ENCODE results near the gene TOR2A.

The TOR2A gene

GRCh38 chr9:127698985-127699670, 36.0 kb downstream of the TOR2A start:
- DNase-seq (ENCODE audit: low spot score), result peak; percentile 91

DNA sequence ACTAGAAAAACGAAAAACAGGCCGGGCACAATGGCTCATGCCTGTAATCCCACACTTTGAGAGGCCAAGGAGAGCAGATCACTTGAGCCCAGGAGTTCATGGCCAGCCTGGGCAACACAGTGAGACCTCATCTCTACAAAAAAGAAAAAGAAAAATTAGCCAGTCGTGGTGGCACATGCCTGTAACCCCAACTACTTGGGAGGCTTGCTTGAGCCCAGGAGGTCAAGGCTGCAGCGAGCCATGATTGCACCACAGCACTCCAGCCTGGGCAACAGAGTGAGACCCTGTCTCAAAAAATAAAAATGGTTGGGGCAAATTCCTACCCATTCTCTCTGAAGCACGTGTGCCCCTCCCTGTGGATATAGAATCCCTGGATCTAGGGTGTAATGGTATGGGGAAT, 36.7 kb downstream of the TOR2A start:
- DNase-seq (ENCODE audit: low spot score), result no peak

- DNase-seq (ENCODE audit: low spot score), result no peak
Observed at GRCh38 chr9:127697575-127697974, 37.5 kb downstream of the TOR2A start.

- no peak for DNase-seq (ENCODE audit: low spot score)
Observed at GRCh38 chr9:127694890-127695720, 40.0 kb downstream of the TOR2A start.

DNA sequence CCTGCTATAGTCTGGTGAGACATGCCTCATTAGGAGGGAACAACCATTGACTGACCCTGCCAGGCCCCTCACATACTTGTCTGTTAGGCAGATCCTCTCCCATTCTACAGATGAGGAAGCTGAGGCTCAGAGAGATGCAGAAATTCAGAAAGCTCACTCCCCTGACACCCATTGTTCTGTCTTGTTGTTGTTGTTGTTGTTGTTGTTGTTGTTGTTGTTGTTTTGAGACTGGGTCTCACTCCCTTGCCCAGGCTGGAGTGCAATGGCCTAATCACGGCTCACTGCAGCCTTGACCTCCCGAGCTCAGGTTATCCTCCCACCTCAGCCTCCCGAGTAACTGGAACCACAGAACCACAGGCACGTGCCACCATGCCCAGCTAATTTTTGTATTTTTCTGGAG, 41.4 kb downstream of the TOR2A start:
- DNase-seq (ENCODE audit: low spot score), result no peak

- DNase-seq (ENCODE audit: low spot score), result no peak
Observed at GRCh38 chr9:127693143-127693542, 42.0 kb downstream of the TOR2A start.

GRCh38 chr9:127692071-127692470, 43.0 kb downstream of the TOR2A start:
- no peak for DNase-seq (ENCODE audit: low spot score)

DNA sequence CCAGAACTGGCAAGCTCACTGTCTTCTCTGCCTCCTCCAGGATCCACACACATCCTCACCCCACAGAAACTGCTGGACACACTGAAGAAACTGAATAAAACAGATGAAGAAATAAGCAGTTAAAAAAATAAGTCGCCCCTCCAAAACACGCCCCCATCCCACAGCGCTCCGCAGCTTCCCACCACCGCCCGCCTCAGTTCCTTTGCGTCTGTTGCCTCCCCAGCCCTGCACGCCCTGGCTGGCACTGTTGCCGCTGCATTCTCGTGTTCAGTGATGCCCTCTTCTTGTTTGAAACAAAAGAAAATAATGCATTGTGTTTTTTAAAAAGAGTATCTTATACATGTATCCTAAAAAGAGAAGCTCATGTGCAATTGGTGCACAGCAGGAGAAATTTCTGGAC, 44.4 kb downstream of the TOR2A start:
- no peak for DNase-seq (ENCODE audit: low spot score)

DNA sequence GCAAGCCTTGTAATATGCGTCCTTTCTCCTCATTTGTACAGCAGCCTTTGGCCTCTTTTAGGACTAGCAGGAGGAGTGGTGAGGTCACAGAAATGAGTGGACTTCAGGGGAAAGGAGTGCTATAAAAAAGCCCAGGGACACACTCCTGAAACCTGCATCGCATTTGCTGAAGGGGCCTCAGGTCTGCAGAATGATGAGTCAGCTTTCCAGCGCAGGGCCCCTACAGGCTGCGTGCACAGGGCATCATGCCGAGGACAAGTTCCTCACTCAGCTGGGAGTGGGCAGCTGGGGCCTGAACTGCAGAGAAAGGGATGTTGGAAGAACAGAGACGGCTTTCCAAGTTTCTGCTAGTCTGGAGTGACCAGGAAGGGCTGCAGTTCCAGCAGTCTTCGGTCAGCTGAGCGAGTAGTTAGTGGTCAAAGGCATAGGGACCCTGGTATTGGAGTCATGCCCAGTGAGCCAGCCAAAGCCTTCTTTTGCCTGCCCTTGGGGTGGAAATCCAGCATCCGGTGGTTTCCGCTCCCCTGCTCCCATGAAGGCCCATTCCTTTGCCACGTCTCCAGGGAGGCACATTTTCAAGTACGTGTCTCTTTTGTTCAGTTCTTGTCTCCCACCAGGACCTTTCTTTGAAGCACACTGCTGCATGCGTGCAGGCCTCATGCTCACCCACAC, 45.6 kb downstream of the TOR2A start:
- DNase-seq (ENCODE audit: low spot score), result no peak

DNA sequence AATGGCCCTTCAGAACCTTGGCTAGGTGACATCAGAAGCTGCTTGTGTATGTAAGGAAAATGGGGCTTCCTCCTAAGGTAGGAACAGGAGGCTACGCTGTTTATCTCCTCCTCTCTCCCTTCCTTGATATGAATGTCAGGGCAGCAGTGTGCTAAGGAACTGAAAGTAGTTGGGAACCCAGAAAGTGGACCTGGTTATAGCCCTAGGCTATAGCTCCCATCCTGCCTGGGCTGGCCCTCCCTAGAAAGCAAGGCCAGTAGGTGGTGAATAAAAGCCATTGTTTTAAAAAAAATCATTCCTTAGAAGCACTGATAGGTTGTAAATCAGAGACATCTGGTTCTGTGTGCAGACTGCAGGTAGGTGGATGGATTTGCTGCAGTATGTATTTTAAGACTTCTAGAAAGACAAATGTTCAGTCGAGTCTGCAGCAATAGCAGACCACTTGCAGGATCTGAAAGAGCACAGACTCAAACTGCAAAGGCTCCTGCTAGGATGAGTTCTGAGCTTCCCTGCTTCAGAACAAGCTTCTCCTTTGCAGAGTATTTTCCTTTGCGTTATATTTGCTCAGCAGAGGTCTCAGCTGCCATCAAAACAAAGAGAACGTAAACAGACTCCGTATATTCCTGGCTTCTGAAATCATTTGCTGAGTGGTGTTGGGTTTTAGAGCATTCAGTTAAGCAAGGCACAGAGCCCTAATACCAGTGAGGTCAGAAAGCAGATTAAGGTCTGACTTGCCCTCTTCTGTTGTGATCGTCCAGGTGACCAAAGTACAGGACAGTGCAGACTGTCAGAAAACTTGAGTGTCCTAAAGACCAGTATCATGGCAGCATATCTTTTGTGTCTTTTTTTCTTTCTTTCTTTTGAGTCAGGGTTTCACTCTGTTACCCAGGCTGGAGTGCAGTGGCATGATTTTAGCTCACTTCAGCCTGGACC, 48.4 kb downstream of the TOR2A start:
- no peak for DNase-seq (ENCODE audit: low spot score)

DNA sequence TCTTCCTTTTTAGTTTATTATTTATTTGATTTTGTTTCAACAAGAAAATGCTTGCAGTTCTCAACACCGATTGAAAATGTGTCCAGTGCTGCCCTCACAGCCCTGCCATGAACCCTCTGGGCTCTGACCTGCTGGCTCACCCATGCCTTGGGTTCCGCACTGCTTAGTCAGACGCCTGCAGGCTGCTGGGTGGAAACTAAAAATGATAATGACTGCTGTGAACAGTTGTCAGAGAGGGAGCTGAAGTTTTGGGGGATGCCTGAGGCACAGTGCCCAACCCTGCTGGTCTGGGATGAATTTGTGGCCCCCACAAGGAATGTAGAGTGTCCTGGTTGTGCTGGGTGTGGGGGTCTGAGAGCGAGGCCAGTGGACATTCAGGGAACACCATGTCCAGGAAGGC, 50.5 kb downstream of the TOR2A start:
- DNase-seq (ENCODE audit: low spot score), result no peak

DNA sequence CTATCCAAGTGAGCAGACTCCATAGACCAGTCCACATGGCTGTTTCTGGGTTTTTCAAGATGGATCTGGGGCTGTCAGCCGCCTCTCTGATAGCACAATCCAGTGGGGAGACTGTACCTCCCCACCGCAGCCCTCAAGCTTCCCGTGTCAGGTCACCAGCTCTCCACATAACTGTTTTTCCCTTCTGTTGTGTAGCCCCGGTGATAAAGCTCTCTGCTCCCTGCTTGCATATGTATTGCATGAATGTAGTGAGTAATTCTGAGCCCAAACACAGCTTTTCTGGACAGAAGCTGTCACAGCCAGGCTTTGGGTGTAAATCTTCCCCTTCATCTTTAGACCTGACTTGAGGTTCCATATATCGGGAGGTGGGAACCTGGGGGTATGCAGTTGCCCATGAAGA, 51.4 kb downstream of the TOR2A start:
- DNase-seq (ENCODE audit: low spot score), result no peak

GRCh38 chr9:127682351-127683136, 52.5 kb downstream of the TOR2A start:
- DNase-seq (ENCODE audit: low spot score), result no peak

All from CD4-positive, alpha-beta T cell treated with Interleukin-2 at 100 ng/mL for 4 hours (primary cell).